GM19455 (cell line): ENCODE data around the gene SFSWAP.
"Not testable (repeated sequence)": the region's sequence is repeated elsewhere in the genome, so short reads cannot be mapped to it uniquely, and the experiment has no call there.

Experiments used
- ATAC-seq: cut with Tn5 transposase; IDR thresholded peaks from one replicate; pipeline ENCODE4 v1.9.1; 2021; ENCODE audit not compliant: unreplicated experiment

The SFSWAP gene

DNA sequence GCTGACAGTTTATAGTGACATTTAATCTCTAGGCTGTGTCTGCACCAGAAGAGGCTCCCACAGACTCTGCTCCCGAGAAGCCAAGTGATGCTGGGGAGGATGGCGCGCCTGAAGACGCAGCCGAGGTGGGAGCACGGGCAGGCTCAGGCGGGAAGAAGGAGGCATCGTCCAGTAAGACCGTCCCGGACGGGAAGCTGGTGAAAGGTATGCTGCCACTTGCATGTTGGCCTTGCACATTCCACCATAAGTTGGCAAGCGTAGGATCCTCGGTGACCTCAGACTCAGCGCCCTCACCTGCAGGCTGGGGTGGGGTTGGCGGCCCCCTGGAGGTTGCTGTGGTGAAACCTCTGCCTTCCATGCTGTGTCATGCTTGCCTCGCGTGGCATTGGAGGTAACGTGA is 45.6 kb downstream of the SFSWAP start:
- ATAC-seq = no peak

DNA sequence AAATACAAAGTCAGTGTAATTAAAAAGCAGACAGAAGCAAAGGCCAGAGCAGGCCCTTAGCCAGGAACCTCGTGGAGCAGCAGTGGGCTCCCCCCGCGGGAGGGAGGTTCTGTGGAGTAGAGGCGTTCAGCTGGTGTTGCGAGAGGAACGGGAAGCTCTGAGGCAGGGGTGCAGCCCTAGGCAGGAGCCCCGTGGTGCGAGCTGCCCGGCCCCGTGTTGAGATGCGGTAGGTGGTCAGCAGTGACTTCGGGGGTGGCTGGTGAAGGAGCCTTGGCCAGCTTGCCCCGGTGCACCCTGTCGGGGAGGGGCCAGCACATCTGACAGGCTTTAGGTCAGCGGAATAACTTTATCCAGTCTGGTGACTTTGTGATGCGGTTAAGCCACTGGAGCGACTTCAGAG is 46.2 kb downstream of the SFSWAP start:
- ATAC-seq = no peak

DNA sequence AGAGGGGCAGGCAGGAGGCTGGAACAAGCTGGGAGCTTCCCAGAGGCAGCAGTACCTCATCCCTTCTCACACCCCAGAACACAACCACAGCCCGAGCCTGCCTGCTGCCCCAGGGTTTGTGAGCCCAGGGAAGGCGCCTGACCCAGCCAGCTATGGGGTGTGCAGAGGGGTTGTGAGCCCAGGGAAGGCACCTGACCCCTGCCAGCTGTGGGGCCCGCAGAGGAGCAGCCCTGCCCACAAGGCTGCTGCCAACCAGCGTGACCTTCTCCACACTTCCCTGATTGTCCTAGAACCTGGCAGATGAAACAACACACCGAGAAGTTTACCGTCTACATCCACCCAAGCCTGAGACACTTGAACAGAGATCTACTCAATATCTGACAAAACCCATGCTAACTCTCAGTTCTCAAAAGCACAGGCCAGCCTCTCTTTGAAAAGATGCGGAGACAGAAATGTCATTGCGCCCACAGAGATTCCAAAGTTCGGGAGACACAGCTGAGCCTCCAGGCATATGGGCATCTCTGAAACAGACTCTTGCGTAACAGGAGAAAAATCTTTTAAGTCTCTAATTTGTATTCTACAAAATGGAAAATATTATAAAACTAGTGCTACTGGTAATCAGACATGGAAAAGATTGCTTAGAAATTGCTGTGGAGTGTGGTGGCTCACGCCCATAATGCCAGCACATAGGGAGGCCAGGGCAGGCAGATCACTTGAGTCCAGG is 47.3 kb downstream of the SFSWAP start:
- ATAC-seq = no peak

DNA sequence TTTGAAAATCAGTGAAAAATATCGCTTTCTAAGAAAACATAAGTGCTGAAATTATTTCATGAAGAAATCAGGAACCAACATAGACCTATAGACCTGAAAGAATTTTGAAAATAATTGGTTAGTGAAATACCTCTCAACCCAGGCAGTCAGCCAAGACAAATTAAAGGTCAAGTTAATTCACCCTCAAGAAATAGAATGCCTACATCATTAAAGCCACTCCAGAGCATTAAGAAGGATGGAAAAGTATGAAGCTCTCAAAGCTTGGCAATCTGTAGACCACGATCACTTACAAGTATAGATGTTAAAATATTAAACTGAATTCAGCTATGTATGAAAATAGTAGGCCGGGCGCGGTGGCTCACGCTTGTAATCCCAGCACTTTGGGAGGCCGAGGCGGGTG is 48.3 kb downstream of the SFSWAP start:
- no peak for ATAC-seq

DNA sequence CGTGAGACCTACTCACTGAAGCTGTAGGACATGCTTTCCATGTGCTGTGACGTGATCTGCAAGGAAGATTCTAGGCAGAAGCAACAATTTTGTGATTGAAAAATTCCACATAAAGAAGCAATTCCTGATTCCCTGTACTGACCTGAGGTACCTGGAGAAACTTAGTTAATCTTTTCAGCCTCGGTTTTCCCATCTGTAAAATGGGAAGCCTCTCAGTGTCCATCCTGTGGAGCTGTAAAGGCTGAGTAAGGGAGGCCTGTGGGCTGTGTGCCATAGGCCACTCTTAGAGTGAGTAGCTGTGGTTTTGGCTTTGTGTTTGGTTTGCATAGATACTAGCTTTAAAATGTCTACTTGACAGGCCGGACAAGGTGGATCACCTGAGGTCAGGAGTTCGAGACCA is 50.7 kb downstream of the SFSWAP start:
- no peak for ATAC-seq

DNA sequence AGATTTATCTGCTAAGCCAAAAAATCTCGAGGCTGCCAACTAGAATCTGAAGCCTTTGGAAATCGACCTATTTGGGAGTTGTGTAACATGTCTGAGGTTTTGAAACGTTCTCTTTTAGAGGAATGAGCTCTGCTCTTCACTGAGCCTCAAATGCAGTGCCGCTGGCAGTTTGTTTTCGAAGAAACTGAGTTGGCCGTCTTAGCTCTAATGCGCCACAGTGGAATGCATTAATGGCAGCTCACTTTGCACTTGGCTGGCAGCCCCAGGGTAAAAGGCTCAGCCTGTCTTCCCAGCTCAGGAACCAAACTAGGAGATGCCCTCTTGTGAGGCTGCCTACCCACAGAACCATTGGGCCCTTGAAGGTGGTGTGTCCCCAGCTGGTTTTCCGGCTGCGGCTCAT is 53.8 kb downstream of the SFSWAP start:
- no peak for ATAC-seq

DNA sequence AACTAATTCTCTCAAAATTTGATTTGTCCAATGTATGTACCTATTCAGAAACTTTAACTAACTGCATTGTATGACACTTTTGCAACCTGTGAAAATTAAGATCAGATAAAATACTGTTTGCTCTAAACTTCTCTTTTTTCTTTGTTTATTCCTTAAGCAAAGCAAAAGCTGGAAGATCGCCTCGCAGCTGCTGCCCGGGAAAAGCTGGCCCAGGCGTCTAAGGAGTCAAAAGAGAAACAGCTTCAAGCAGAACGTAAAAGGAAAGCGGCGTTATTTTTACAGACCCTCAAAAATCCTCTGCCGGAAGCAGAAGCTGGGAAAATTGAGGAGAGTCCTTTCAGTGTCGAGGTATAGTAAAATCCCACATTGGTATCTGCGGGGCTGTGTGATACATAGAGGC is 55.1 kb downstream of the SFSWAP start:
- ATAC-seq = no peak

DNA sequence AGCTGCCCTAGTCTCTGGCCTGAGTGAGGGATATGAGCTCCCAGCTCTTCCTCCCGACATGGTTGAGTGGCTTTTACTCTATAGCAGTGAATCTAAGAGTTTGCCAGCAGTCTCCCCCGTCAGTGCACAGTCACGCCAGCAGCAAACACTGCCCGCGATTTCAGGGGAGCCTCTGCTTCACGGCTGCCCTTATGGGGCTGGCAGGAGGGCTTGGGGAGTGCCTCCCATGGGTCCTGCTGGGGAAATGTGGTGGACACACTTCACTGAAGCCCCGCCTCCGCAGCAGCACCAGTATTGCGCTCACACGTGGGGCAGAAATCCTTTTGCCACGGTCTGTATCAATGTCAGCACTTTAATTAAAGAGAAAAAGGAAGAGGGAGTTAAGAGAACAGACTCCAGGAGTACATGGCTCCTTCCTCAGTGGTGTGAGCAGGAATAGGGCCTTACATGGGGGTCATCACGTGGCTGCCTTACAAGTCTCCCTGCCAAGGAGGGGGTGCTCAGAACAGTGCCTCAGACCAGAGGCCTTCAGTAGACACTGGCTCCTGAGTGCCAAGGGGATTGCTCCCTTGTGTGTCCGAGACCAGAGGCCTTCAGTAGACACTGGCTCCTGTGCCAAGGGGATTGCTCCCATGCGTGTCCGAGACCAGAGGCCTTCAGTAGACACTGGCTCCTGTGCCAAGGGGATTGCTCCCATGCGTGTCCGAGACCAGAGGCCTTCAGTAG is 55.7 kb downstream of the SFSWAP start:
- no peak for ATAC-seq

DNA sequence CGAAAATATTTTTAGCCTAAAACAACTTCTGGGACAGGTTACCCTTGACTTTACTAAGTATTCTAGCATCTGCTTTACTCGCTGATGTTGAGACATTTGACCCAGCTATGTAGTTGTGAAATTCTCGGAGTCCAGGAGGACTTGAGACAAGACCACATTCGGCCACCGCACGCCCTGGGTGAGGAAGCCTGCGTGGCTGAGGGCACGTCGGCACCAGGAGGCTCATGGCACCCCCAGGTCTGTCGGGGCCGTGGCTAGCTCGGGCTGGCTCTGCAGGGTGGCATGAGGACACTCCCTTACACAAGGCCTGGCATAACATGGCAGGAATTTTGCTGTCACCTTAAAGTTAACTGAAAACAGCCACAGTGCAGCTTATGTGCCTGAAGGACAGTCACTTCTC is 59.2 kb downstream of the SFSWAP start:
- no peak for ATAC-seq

DNA sequence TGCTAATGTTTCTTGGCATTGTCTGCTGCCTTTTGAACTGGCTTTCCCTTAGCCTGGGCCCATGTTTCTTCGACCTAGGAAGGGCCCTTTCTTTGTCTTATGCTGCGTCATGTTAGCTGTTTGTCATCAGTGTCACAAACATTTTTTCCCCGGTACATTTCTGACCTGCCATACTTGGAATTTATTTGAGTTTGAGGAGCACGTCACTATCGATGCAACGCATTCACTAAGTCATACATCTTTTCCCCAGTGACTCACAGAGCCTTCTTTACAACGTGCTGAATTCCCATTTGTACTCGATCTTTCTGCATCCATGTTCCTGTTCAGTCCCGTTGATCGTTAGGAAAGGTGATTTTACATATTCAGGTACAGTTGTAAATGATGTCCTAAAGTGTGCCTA is 61.1 kb downstream of the SFSWAP start:
- no peak for ATAC-seq

DNA sequence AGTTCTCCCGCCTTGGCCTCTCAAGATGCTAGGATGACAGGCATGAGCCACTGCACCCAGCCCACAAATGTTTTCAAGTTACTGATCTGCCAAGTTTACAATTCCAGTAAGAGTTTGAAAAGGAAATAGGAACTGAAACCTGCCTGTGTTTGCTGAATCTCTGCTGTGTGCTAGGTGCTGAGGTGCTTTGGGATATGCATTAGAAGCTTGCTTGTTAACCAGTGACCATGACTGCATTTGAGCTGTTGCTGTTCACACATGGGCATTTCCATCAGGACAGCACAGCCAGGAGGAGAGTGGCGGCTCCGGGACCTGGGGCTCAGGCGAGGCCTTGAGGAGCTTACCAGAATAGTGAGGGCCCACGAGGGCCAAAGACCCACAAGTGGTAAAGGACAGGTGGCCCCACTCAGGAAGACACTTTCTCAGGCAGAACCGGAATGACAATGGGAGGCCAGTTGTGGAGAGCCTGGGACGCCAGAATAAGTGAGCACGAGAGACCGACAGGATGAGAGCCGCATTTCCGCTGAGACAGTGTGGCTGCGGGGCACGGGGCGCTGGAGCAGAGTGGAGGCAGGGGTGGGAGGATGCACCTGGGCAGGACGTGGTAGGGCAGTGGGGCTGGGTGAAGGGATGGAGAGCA is 62.8 kb downstream of the SFSWAP start:
- peak; percentile 68 for ATAC-seq

DNA sequence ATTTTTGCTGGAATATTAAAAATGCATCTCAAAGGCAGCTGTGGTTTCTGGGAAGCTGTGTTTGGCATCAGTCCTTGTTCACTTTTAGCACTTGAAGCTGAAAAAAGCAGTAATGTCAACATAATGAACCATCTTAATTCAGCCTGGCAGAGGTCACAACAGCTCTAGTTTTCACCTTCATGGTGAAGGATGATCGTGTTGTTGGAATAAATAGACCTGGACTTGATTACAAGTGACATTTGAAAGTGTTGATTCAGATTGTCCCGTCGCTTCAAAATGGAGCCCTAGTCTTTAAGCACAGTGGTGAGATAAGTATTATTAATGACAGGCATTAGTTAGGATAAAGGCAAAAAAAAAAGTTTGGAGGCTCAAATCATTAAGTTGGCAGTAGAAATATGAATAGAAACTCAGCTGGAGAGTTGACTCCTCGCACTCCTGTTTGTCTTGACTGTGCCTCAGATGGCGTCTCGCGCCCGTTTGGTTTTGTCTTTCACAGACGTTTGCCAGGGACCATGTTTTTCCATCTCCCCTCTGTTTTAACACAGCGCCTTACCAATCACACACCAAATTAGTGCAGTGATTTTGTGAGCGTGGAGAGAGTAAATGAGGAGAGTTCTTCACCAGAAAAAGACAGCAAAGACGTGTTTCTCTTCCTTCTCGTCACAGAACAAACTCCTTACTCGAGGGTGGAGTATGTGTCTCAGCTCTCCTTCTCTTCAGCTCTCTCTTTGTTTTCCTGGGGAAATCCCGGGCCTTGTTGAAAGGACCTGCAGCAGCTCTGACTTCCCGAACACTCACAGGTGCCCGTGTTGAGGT is 63.9 kb downstream of the SFSWAP start:
- no peak for ATAC-seq

DNA sequence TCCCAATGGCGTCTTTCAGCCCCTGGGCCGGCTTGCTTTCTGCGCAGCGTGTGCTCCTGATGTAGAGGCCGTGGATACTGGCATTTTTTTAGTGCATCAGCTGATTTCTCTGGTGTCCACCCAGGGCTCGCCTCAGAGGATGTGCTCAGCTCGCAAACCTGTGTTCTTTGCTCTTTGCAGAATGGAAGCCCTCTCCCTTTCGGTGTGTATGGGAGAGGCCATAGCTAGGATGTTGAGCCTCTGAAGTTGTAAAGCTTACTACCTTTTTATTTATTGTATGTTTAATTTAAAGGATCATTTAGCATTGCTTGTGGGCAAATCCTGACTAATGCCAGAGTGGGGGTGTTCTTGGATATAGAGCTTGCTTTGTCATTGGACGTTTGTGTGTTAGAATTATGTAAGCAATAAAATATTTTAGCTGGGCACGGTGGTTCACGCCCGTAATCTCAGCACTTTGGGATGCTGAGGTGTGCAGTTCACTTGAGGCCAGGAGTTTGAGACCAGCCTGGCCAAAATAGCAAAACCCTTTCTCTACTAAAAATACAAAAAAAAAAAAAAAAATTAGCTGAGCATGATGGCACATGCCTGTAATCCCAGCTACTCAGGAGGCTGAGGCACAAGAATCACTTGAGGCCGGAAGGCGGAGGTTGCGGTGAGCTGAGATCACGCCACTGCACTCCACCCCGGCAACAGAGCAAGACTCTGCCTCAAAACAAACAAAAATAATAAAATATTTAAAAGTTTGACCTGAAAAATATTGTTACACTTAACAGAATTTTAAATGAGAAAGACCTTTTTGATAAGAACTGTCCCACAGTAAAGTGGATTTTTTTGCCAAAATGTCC is 64.7 kb downstream of the SFSWAP start:
- ATAC-seq = no peak

DNA sequence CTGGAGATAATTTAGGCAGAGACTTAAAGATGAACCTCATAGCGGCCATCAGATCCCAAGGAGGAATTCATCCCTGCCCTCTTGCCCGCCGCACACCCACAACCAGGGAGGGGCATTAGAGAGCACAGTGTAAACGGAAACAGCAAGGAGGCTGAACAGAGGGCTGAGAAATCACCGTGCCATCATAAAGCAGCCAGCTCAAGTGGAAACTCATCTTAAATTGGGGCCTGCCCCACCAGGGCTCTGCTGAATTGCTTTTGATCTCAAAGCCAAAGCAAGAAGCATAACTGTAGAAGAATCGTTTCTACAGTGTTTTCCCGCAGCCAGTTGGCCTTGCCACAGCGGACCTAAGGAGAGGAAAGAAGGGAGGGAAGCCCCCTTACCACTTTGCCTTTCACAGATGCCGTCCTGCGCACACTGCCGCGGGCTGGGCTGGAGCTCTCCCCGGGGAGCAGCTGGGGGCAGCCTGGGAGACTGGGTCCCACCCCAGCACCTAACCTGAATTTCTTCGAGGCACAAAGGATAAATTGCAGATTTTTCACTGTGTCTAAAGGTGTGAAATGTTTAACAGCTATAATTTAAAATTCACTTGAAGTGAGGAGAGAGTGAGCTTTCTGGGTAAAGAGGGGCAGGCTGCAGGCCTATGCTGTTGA is 65.5 kb downstream of the SFSWAP start:
- peak; percentile 41 for ATAC-seq

DNA sequence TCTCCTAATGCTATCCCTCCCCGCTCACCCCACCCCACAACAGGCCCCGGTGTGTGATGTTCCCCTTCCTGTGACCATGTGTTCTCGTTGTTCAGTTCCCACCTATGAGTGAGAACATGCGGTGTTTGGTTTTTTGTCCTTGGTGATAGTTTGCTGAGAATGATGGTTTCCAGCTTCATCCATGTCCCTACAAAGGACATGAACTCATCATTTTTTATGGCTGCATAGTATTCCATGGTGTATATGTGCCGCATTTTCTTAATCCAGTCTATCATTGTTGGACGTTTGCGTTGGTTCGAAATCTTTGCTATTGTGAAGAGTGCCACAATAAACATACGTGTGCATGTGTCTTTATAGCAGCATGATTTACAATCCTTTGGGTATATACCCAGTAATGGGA is 66.4 kb downstream of the SFSWAP start:
- not testable (repeated sequence) for ATAC-seq

DNA sequence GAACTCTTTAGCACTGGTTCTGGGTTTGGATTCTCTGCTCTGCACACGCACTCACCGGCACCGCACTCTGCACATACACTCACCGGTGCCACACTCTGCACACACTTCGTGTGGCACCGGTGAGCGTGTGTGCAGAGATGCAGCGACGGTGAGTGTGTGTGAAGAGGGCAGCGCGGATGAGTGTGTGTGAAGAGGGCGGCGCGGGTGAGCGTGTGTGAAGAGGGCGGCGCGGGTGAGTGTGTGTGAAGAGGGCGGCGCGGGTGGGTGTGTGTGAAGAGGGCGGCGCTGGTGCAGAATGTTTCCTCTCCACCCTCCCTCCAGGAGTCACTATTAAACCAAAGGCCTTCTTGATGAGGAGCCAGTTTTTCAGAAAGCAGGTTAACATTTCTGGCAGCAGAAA is 68.1 kb downstream of the SFSWAP start:
- ATAC-seq = no peak

DNA sequence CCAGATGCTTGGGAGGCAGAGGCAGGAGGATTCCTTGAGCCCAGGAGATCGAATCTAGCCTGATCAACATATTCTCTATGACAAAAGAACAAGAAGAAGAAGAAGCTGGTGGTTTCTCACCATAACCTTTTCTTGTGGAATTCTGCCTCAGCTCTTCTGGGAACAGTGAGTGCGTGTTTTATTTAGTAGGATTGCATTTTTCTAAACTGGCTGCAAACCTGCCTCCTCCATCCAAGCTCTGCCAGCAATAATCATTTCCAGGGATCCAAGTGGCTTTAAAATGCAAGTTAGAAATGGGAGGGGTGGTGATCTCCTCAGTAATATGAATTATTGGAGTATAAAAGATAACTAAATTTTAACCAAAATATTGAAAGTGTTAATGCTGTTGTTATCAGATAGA is 71.2 kb downstream of the SFSWAP start:
- ATAC-seq = no peak

DNA sequence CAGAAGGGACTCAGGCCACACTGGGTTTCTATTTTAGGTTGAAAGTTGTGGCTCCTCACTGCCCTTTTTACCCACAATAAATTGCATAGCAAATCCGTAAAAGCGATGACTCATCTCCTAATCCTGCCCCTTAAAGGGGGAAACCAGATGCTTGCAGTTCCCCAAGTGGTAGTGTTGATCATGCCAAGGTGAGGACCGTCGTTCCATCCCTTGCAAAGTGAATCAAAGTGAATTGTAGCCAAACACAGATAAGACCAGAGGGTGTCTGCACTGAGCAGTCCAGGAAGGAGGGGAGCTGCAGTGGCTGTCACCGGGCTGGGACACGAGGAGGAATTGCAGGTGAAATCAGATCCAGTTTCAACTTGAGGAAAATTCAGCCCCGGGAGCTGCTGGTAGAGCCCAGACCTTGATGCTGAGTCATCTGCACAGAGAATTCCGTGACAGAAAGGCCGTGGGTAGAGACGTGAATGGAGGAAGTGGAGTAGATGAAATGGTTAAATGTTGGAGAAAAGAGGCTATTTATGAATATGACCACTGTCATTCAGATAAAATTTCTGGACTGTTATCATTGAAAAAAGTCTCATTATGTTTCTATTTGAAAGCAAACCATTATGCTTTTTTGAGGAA is 73.1 kb downstream of the SFSWAP start:
- ATAC-seq = no peak

DNA sequence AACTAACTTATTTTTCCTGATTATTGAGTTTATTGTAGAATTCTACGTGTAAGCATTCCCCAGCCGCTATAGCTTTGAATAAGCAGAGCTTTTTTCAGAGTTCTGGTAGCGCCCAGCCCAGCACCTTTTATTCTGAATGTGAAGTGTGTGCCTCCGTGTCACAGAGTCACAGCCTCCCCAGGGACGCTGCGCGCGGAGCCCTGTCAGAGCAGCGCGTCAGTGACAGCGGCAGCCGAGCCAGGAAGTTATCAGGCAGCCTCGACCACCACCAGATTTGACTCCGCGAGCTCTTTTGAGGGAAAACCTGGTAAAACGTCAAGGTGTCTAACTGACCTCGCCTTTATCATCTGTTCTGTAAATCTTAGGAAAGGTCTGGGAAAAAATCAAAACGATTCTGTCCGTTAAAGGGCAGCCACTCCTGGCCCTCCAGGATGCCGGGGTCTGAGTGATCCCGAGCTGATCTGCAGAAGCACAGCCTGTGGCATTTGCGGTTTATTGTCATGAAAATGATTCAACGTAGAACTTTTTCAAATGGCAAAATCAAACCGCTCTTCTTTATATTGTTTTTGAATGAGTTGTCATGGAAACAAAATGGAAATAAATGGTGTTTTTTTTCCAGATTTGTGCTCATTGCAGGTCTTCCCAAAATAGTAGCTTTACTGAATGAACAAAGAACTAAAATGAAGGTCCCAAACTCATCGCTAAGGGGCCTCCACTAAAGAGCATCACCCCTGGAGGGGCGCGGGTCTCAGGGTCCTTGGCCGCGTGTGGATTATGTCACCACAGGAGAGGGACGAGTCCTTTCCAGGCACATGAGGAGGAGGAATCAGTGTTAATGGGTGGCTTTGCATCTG is 74.2 kb downstream of the SFSWAP start:
- no peak for ATAC-seq
